GM21786 (cell line): Measurements from ENCODE around the gene LZTFL1.
"Not testable (repeated sequence)": the region's sequence is repeated elsewhere in the genome, so short reads cannot be mapped to it uniquely, and the experiment has no call there.

Experiments
- ATAC-seq: cut with Tn5 transposase; IDR thresholded peaks from one replicate; pipeline ENCODE4 v1.9.1; 2021; ENCODE audit not compliant: unreplicated experiment

Gene LZTFL1

DNA sequence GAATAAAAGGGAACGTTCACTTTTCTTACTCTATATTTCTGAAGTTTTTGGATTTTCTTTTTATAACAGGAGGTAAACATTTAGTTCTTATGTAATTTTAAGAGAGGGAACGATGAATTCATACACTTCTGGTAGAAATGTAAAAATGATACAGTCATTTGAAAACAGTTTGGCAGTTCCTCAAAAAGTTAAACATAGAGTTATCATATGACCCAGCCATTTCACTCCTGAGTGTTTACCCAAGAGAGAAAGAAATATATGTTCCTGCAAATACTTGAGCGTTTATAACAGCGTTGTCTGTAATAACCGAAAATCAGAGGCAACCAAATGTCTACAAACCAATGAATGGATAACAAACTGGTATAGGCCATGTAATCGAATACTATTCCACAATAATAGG, 23.6 kb upstream of the LZTFL1 start:
- no peak for ATAC-seq

DNA sequence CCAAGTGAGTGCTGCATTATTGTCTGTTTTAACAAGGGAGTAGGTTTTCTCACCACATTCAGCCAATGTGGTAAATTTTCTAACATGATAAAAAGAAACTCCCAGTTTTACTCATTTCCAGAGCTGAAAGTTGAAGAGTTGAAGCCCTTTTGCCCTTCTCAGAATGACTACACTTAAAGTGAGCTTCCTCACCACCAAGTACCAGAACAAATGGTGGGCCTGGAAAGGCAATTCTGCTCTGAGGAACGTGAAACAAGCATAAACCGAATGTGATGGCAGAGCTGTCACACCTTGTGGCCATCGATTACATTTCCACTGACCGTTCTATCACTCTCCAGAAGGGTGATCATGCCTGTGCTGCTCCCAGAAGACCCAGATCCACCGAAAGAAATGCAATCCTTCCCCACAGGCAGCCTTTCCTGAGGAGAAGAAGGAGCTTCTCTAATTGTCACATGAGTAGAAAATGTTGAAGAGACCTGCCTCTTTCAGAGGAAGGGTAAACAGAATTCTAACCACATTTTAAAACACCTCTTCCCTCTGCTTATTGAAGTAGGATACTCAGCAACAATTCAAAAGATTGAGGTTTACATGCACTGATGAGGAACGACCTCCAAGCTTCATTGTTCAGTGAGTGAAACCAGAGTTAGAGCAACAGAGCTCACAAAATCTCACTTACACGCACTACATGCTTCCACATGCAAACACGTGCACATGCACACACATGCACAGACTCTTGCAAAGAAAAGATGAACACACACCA, 23.0 kb upstream of the LZTFL1 start:
- peak; percentile 64 for ATAC-seq

DNA sequence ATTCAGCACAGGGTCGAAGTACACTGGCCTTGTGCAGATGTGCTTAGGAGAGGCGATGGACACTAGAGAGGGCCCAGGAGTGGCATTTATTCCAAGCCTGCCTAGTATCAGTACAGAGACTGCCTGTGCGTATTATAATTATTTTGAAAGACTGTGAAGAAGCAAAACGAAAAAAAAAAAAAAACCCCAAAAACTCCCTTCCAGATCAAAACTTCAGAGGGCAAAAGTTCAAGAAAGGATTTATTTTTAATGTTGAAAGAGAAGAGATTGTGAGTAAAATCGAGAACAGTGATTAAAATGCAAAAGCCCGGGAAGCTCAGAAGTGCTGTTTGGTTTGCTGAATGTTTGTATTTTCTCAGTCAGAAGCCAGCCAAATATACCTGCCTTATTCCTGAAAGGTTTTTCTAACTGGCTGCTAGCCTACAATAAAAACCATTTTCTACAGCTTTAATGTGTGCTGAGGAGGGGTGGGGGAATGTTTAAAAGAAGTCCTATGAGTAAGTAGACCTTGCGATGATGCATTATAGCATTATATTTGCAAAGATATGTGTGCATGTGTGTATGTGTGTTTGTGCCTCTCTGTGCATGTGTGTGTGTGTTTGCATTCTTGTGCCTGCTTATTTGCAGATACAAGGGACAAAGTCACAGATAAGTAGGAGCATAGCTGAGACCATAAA, 19.3 kb upstream of the LZTFL1 start:
- peak; percentile 70 for ATAC-seq

DNA sequence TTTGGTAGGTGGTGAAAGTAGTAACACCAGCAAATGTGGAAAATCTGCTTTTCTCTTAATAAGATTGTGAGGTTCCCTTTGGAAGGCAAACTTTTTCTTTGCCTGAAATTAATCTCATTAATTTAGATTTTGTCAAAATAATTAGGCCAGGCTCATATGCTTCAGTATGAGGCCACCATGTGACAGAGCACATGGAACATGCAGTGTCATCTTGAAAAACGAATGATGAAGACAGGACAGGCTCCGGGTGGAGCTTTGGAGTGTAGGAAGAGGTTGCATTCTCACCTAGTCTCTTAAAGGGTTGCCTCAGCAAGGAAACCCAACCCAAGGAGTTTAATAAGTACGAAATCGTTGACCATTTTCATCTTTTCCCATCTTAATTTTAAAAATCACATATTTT, 18.6 kb upstream of the LZTFL1 start:
- ATAC-seq: no peak

DNA sequence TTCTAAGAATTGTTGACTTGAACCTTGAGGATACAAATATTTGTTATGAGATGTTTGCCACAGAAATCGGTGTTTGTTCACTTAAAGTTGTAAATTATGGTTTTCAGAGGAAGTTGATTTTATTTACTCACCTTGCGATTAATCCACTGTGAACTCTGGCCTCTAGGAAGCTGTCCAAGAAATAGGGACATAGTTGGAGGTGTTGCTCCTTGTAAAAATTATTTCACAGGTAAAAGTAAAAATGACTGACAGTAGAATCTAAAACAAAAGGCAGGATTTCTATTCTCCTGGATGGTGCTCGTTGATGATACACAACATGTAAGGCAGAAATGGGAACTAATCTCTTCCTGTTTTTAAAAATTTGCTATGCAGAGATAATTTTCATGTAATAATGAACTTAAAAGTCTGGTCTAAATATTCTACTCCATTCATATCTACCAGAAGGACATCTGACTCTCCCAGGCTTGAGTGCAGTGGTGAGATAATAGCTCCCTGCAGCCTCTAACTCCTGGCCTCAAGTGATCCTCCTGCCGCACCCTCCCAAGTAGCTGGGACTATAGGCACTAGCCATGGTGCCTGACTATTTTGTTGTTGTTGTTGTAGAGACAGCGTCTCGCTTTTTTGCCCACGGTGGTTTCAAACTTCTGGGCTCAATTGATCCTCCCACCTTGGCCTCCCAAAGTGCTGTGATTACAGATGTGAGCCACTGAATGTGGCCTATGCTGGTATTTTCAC, 17.1 kb upstream of the LZTFL1 start:
- ATAC-seq: no peak

DNA sequence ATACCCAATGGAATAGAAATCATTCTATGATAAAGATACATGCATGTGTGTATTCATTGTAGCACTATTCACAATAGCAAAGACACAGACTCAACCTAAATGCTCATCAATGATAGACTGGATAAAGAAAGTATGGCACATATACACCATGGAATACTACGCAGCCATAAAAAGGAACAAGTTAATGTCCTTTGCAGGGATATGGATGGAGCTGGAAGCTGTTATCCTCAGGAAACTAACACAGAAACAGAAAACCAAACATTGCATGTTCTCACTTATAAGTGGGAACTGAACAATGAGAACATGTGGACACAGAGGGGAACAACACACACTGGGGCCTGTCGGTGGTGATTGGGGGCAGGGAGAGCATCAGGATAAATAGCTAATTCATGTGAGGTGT, 15.1 kb upstream of the LZTFL1 start:
- ATAC-seq: not testable (repeated sequence)

DNA sequence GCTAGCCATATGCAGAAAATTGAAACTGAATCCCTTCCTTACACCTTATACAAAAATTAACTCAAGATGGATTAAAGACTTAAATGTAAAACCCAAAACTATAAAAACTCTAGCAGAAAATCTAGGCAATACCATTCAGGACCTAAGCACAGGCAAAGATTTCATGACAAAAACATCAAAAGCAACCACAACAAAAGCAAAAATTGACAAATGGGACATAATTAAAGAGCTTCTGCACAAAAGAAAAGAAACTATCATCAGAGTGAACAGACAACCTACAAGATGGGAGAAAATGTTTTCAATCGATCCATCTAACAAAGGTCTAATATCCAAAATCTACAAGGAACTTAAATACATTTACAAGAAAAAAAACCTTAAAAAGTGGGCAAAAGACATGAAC, 14.4 kb upstream of the LZTFL1 start:
- not testable (repeated sequence) for ATAC-seq

DNA sequence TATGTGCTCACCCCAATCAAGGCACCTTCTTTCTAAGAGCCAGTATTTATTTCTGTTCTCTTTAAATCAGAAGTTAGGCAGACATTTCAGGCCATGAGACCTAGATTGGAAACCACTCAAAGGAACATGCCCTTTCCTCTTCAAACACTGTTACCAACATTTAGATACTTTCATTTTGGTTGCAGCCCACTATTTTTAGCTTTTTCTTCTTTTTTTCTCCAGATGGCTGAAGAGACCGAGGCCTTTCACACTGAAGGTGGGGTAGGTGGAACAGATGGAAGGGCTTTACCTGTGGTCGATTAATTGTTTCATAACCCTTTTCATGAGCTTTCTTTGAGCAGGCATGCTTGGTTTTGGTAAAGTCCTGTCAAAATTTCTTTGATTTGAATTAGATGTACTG, 10.9 kb upstream of the LZTFL1 start:
- ATAC-seq: no peak

DNA sequence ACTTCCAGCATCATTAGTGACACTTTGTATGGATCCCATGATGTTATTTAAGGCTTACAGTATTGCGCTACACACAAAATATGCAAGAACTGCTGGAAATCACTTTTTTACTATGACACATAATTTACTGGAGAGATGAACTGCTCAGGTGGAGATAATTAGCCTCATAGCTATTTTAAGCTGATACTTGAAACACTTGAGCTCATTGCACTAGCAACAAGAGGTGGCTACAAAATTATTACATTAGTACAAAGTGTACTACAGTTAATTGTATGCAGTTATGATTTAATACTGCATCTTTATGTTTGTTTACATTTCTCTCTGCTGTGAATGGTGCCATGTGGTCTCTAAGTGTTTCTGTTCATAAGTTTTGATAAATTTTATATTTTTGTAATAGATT, 6.5 kb upstream of the LZTFL1 start:
- no peak for ATAC-seq

DNA sequence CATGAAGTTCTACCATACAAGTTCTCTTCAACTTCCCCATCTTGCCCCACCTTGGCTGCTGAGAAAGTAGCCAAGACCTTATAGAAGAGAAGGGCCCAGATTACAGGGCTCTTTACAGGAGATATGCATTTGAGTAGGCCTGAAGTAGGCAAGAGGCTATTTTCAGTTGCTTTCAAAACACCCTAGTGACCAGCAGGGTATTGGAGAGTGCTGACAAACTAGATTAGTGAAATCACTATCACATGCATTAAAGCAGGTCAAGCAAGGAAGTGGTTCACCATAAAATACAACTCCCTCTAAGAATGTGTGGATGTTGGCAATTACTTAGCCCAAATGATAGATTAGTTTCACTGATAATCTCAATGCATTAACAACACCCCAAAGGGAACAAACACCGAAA, 2.7 kb upstream of the LZTFL1 start:
- no peak for ATAC-seq

DNA sequence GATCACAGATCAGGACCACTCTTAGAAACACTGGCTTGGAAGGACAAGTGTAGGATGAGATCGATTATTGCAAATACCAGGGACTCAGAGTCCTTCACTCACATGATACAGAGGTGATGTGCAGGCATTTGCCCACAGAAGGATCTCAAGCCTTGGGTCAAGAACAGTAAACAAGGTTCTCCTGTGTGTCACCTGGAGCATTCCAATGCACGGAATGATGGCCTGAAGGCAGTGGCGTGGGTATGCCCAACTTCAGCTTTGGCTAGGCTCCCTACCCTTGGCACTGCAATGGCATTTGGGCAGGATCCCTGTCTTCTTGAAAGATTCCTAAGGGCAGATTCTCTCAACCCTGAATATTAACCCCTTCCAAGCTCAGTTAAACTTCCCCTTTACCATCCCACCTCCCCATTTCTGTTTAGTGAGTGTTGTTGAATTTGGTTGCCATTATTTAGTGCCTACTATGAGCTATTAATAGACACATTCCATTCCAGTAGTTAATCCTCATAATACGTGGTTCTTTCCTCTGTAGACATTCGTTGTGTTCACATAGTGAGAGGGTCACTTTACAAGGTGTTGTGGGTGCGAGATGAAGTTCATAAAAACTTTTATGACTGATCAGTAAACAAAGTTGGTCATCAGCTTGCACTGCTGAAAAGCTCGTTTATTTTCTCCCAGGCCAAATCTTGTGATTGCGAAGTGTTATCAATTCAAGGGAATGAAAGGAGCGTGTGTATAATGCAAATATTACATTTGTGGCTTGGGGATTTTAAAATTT, 1.1 kb upstream of the LZTFL1 start:
- no peak for ATAC-seq

DNA sequence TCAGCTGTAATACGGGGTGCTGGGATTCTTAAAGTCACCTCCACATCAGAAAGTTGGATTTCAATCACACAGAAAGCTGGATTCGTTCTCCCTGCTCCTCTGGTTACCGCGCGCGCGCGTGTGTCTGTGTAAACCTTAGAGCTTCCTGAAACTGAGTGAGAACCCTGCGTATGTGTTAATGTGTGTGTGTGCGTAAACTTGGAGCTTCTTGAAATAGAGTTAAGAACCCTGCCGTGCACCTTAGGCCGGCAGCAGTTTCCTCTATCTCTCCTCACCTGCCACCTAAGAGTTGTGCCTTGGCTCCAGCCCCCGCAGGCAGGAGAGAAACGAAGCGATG, 531 bp downstream of the LZTFL1 start:
- ATAC-seq: no peak

DNA sequence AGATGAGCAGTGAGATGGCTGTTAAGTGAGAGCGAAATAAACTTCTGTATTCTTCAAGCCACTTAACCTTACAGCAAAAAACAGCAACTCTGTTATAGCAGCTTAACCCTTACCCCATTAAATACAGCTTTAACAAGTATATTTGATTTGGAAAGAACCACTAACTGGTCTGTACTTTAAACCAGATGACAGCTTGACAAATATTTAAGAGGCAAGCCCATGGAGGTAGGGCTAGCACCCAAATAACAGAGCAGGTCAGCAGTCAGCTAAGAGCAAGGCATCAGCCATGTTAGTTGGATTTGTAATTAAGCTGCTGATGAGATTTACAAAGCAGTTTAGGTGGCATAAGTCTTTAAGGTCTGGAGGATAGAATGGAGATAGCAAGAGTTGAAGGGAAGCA, 3.5 kb downstream of the LZTFL1 start:
- ATAC-seq: no peak

DNA sequence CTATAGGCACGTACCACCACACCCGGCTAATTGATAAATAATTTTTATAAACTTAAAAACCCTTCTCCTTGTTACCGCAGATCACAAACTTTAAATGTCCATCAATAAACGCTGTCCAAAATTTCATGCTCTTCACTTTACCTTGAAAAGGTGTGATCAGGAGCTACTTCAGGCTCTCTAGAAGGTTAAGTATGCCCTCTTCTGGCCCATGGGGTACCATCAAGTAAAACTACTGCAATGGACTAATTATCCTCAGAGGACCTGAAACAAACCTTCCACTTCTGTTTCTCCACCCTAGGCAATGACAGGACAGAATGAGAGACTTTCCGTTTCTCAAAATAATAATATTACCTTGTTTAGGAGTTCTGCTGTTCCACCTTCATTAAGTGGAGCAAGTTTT, 9.2 kb downstream of the LZTFL1 start:
- no peak for ATAC-seq

DNA sequence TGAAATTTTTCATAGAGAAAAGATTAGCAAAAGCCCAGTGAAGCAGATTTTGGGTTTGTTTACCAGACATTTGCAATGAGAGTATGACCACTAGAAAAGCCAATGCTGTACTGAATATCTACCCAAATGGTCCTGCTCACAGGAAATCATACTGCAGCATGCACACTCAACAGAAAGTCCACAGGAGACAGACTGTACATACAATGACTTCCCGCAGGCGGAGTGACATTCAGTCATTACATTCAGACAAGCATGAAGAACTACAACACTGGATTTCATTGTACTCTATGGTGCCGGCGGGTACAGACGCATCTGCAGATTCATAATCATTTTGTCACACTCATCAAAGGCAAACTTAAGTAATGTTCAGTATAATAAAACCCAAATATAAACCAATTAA, 11.8 kb downstream of the LZTFL1 start:
- no peak for ATAC-seq

DNA sequence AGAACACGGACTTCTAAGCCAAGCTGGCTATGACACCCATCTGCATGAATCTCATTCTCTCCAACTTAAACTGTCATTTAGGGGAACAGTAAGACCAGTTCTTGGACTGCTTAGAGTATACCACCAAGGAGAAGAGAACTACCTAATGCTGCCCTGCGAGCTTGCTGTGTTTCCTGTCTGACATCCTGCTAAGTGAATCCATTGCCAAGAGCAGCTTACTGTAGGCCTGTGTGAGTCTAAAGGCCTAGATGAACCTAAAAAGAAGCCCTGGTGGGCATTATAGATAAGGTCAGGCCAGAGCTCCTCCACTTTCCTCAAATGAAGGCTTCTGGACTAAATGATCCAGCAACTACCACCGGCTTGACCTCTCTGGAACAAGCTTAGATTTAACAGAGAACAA, 15.0 kb downstream of the LZTFL1 start:
- no peak for ATAC-seq

DNA sequence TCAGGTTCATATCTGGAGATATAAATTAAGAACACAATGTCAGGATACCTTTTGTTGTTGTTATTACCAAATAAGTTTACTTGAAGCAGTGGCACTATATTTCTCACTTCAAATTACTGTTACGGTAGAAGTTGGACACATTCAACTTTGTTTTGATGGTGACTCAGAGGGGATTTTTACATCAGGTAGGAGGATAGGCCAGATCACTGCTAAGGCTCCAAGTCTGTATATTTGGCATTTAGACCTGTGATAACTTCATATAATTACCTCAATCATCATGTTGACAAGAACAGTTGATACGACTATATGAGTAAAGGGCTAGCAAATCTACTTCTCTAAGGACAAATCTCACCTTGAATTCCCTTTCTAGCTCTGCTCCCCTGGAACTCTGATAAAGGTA, 15.6 kb downstream of the LZTFL1 start:
- ATAC-seq: no peak

DNA sequence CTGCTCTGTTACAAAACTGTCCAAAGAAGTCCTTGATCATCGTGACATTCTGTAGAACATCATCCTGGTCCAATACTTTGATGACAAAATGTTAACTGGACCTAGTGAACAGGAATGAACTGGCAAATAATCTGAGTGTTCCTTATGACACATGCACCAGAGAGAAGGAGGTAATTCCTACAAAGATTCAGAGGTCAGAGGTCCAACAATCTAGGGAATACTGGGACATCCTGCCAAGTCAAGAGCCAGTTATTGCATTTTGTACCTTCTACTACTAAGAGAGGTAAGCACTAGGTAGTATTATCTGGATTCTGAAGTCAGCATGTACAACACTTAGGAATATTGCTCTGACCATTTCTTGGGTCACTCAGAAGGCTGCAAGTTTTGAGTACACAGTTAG, 20.8 kb downstream of the LZTFL1 start:
- no peak for ATAC-seq

DNA sequence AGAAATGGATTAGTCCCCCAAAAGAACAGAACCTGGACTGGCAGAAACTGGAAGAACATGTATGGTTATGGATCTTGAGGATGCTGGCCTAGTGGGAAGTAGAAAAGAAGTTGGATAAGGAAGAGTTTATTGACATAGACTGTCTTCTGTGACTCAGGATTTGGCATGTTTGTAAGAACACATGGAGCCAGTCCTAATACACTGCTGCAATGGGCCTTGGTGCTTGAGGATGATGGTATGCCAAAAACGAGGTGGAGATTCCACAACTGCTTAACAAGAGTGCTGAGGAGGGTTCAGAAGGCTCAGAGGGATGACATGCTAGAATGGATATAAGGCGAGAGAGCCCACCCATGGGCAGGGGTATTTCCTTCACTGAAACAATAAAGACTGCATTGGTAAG, 22.4 kb downstream of the LZTFL1 start:
- no peak for ATAC-seq

DNA sequence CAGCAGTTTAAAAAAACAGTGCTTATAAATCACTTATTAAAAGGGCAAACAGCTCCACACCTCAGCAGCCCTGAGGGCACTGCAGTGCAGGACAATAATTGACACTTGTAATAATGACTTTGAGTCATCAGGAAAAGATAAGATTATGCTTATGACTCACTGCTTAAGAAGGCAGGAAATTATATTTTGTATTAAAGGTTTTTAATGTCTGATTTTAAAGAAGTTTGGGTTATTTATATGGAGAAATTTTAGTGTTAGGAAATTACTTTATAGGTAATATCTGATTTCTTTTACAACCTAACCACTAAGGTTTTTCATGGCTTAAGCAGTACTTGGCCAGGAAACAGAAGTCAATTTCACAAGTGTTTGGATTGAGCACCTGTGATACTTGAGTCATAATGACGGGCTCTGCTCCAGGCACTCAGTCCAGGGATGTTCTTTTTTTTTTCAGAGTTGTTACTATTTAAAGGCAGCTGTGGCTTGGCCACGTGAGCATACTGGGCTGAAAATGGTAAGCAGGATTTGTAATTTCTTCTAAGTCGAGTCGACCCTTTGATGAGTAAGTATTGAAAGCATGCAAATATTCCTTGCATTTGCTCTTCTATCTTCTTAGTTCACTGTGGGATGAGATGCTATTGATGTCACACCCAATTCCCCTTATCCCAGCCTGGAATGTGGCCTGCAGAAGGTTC, 23.9 kb downstream of the LZTFL1 start:
- ATAC-seq: no peak

DNA sequence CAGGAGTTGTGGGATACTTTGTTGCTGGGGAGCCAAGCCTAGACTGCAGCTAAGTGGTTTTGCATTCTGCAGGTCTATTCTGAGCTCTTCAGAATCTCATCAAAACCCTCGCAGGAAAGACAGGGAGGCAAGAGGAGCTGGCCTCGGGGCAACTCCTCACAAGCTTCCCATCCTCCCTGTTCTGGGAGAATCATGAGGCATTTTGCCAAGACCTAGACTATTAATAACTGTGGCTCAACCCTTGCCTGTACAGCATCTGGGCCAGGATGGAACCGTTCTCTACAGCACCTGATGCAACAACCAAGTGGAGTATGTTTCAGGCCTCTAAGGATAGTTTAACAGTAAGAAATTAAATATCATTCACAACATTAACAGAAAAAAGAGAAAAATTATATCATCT, 25.4 kb downstream of the LZTFL1 start:
- ATAC-seq: no peak
